SK-N-SH treated with all-trans-retinoic acid at 6 μM for 48 hours (cell line): ENCODE data around the gene SLC6A9.

Source experiments
- ARNTL ChIP-seq: fragments of 450-650 bp; formaldehyde crosslinking; IDR thresholded peaks from 2 replicates; pipeline ENCODE4 v1.5.0; 2020; ENCODE audit warnings: low read depth, mild to moderate bottlenecking, moderate library complexity, borderline replicate concordance
- GLIS3 ChIP-seq: fragments of 250-450 bp; sonication (Bioruptor Pico); IDR thresholded peaks from 2 replicates; pipeline ENCODE4 v1.5.0; 2020; ENCODE audit warnings: mild to moderate bottlenecking, moderate library complexity
- RARB ChIP-seq: fragments of 250-450 bp; sonication (Bioruptor Pico); IDR thresholded peaks from 2 replicates; pipeline ENCODE4 v1.8.0; 2021; ENCODE audit warnings: mild to moderate bottlenecking, moderate library complexity
- SNAI2 ChIP-seq: fragments of 250-450 bp; sonication (Bioruptor Pico); IDR thresholded peaks from 2 replicates; pipeline ENCODE4 v1.5.0; 2020; ENCODE audit warnings: mild to moderate bottlenecking, moderate library complexity
- TCF4 ChIP-seq: fragments of 250-450 bp; sonication (Bioruptor Pico); IDR thresholded peaks from 2 replicates; pipeline ENCODE4 v1.8.0; 2021; ENCODE audit warnings: mild to moderate bottlenecking, moderate library complexity, borderline replicate concordance
- ZC3H10 ChIP-seq: fragments of 250-450 bp; sonication (Bioruptor Pico); IDR thresholded peaks from 2 replicates; pipeline ENCODE4 v1.5.1; 2021; ENCODE audit warnings: mild to moderate bottlenecking, moderate library complexity
- ZFP3 ChIP-seq: fragments of 250-450 bp; sonication (Bioruptor Pico); IDR thresholded peaks from 2 replicates; pipeline ENCODE4 v1.5.0; 2020; ENCODE audit warnings: mild to moderate bottlenecking, moderate library complexity
- ZFP30 ChIP-seq: fragments of 450-650 bp; formaldehyde crosslinking; IDR thresholded peaks from 2 replicates; pipeline ENCODE4 v1.5.0; 2022; ENCODE audit warnings: mild to moderate bottlenecking, moderate library complexity
- ZNF70 ChIP-seq: fragments of 450-650 bp; formaldehyde crosslinking; IDR thresholded peaks from 2 replicates; pipeline ENCODE4 v1.5.0; 2020; ENCODE audit warnings: mild to moderate bottlenecking, moderate library complexity
- ZNF8 ChIP-seq: fragments of 450-650 bp; formaldehyde crosslinking; IDR thresholded peaks from 2 replicates; pipeline ENCODE4 v1.5.0; 2020; ENCODE audit warnings: mild to moderate bottlenecking, moderate library complexity
- TF ChIP-seq, protein P1 (sequence below): fragments of 250-450 bp; sonication (Bioruptor Pico); IDR thresholded peaks from 2 replicates; pipeline ENCODE4 v1.8.0; 2021; ENCODE audit warnings: low read depth, mild to moderate bottlenecking, moderate library complexity, borderline replicate concordance
- TF ChIP-seq, protein P2 (sequence below): fragments of 250-450 bp; sonication (Bioruptor Pico); IDR thresholded peaks from 2 replicates; pipeline ENCODE4 v1.5.1; 2021; ENCODE audit warnings: mild to moderate bottlenecking, moderate library complexity
- TF ChIP-seq, protein P3 (sequence below): fragments of 250-450 bp; sonication (Bioruptor Pico); IDR thresholded peaks from 2 replicates; pipeline ENCODE4 v1.8.0; 2020; ENCODE audit warnings: mild to moderate bottlenecking, moderate library complexity, borderline replicate concordance
- TF ChIP-seq, protein P4 (sequence below): fragments of 250-450 bp; sonication (Bioruptor Pico); IDR thresholded peaks from 2 replicates; pipeline ENCODE4 v1.5.1; 2020; ENCODE audit warnings: low read depth, mild to moderate bottlenecking, moderate library complexity

DNA sequence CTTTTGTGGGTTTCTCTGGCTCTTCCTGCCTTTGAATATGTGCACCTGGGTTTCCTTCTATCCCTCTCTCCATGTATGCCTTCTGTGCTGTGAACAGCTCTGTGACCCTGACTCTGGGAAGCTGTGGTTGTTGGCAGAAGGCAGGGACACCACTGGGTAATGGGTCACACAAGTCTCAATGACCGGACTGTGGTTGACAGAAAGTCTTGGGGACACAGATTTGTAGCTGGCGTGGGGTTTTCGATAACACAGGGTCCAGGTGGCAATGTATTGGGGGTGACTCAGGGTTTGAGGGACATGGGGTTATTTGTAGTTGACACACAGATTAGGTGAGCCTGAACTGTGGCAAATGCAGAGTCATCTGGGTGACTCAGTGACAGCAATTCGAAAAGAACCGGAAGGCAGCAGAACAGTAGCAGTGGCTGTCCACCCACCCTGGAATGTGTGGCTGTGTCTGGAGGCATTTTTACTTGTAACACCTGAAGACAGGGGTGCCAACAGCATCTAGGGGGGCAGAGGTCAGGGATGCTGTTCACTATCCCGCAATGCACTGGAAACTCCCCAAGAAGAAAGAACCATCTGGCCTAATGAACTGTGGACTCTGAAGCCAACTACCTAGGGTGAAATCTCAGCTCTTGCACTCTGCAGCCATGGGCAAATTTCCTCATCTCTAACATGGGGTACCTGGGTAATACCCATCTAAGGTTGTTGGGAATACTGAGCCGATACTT is 13.0 kb upstream of the SLC6A9 start:
- TF ChIP-seq, protein P1, sequence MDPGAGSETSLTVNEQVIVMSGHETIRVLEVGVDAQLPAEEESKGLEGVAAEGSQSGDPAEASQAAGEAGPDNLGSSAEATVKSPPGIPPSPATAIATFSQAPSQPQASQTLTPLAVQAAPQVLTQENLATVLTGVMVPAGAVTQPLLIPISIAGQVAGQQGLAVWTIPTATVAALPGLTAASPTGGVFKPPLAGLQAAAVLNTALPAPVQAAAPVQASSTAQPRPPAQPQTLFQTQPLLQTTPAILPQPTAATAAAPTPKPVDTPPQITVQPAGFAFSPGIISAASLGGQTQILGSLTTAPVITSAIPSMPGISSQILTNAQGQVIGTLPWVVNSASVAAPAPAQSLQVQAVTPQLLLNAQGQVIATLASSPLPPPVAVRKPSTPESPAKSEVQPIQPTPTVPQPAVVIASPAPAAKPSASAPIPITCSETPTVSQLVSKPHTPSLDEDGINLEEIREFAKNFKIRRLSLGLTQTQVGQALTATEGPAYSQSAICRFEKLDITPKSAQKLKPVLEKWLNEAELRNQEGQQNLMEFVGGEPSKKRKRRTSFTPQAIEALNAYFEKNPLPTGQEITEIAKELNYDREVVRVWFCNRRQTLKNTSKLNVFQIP: no peak
- TF ChIP-seq, protein P2, sequence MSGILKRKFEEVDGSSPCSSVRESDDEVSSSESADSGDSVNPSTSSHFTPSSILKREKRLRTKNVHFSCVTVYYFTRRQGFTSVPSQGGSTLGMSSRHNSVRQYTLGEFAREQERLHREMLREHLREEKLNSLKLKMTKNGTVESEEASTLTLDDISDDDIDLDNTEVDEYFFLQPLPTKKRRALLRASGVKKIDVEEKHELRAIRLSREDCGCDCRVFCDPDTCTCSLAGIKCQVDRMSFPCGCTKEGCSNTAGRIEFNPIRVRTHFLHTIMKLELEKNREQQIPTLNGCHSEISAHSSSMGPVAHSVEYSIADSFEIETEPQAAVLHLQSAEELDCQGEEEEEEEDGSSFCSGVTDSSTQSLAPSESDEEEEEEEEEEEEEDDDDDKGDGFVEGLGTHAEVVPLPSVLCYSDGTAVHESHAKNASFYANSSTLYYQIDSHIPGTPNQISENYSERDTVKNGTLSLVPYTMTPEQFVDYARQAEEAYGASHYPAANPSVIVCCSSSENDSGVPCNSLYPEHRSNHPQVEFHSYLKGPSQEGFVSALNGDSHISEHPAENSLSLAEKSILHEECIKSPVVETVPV (CRISPR knock-in tag): no peak
- TF ChIP-seq GLIS3 (CRISPR knock-in tag) (no peak), ZFP3 (no peak), SNAI2 (CRISPR knock-in tag) (no peak), ZFP30 (CRISPR knock-in tag) (no peak), ZNF8 (CRISPR knock-in tag) (no peak), ZNF70 (CRISPR knock-in tag) (no peak), ZC3H10 (no peak), ARNTL (no peak), TCF4 (CRISPR knock-in tag) (no peak), RARB (CRISPR knock-in tag) (no peak)
- TF ChIP-seq, protein P3, sequence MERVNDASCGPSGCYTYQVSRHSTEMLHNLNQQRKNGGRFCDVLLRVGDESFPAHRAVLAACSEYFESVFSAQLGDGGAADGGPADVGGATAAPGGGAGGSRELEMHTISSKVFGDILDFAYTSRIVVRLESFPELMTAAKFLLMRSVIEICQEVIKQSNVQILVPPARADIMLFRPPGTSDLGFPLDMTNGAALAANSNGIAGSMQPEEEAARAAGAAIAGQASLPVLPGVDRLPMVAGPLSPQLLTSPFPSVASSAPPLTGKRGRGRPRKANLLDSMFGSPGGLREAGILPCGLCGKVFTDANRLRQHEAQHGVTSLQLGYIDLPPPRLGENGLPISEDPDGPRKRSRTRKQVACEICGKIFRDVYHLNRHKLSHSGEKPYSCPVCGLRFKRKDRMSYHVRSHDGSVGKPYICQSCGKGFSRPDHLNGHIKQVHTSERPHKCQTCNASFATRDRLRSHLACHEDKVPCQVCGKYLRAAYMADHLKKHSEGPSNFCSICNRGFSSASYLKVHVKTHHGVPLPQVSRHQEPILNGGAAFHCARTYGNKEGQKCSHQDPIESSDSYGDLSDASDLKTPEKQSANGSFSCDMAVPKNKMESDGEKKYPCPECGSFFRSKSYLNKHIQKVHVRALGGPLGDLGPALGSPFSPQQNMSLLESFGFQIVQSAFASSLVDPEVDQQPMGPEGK (CRISPR knock-in tag): no peak
- TF ChIP-seq, protein P4, sequence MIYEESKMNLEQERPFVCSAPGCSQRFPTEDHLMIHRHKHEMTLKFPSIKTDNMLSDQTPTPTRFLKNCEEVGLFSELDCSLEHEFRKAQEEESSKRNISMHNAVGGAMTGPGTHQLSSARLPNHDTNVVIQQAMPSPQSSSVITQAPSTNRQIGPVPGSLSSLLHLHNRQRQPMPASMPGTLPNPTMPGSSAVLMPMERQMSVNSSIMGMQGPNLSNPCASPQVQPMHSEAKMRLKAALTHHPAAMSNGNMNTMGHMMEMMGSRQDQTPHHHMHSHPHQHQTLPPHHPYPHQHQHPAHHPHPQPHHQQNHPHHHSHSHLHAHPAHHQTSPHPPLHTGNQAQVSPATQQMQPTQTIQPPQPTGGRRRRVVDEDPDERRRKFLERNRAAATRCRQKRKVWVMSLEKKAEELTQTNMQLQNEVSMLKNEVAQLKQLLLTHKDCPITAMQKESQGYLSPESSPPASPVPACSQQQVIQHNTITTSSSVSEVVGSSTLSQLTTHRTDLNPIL (CRISPR knock-in tag): no peak
